ENCODE results near the gene SRSF1.

The SRSF1 gene

GRCh38 chr17:58040386-58040785 is 33.3 kb upstream of the SRSF1 start:
- DNase-seq (ENCODE audit: insufficient read length, low spot score) (no peak), FAIRE-seq (no peak)
- no peak for TF ChIP-seq CTCF (IDR thresholded peaks at IDR 0.05; ENCODE audit: insufficient read depth, missing control alignments)

GRCh38 chr17:58039975-58040374 is 32.9 kb upstream of the SRSF1 start:
- FAIRE-seq (no peak), DNase-seq (ENCODE audit: insufficient read length, low spot score) (no peak)
- no peak for TF ChIP-seq CTCF (IDR thresholded peaks at IDR 0.05; ENCODE audit: insufficient read depth, missing control alignments)

GRCh38 chr17:58032691-58033415 is 25.8 kb upstream of the SRSF1 start:
- DNase-seq (ENCODE audit: insufficient read length, low spot score) (no peak), FAIRE-seq (no peak)
- TF ChIP-seq CTCF (IDR thresholded peaks at IDR 0.05; ENCODE audit: insufficient read depth, missing control alignments) = no peak

- DNase-seq (ENCODE audit: insufficient read length, low spot score) (no peak), FAIRE-seq (no peak)
- TF ChIP-seq CTCF (IDR thresholded peaks at IDR 0.05; ENCODE audit: insufficient read depth, missing control alignments) = no peak
Observed at GRCh38 chr17:58028578-58028977, 21.5 kb upstream of the SRSF1 start.

- no peak for FAIRE-seq
- no peak for TF ChIP-seq CTCF (IDR thresholded peaks at IDR 0.05; ENCODE audit: insufficient read depth, missing control alignments)
- no peak for DNase-seq (ENCODE audit: insufficient read length, low spot score)
Observed at GRCh38 chr17:58020401-58020800, 13.4 kb upstream of the SRSF1 start.

- TF ChIP-seq CTCF (IDR thresholded peaks at IDR 0.05; ENCODE audit: insufficient read depth, missing control alignments) = no peak
- no peak for DNase-seq (ENCODE audit: insufficient read length, low spot score)
- FAIRE-seq = no peak
Observed at GRCh38 chr17:58019521-58019920, 12.5 kb upstream of the SRSF1 start.

GRCh38 chr17:58019039-58019438 is 12.0 kb upstream of the SRSF1 start:
- FAIRE-seq (no peak), DNase-seq (ENCODE audit: insufficient read length, low spot score) (no peak)
- TF ChIP-seq CTCF (IDR thresholded peaks at IDR 0.05; ENCODE audit: insufficient read depth, missing control alignments) = no peak
